ENCODE measurements around the gene TMEM89.

The TMEM89 gene

GRCh38 chr3:48612309-48612708, 9.3 kb downstream of the TMEM89 start:
- no peak for DNase-seq (ENCODE audit: low spot score)

- DNase-seq (ENCODE audit: low spot score): peak; percentile 95
These were observed 12.2 kb downstream of the TMEM89 start, which contains the start of gene UQCRC1 for GRCh38 chr3:48609088-48610005. UQCRC1 (minus strand) TSS chr3:48609646; CDS start chr3:48609620, 26 bp downstream.

- no peak for DNase-seq (ENCODE audit: low spot score)
These were observed 14.1 kb downstream of the TMEM89 start for GRCh38 chr3:48607519-48607918.

GRCh38 chr3:48601622-48601994, 20.0 kb downstream of the TMEM89 start:
- DNase-seq (ENCODE audit: low spot score): no peak

GRCh38 chr3:48600711-48601621, 20.6 kb downstream of the TMEM89 start:
- DNase-seq (ENCODE audit: low spot score): no peak

- no peak for DNase-seq (ENCODE audit: low spot score)
These were observed 21.9 kb downstream of the TMEM89 start for GRCh38 chr3:48599509-48600285.

GRCh38 chr3:48599077-48599501, 22.5 kb downstream of the TMEM89 start:
- DNase-seq (ENCODE audit: low spot score): no peak

GRCh38 chr3:48598323-48599076, 23.1 kb downstream of the TMEM89 start:
- DNase-seq (ENCODE audit: low spot score): no peak

GRCh38 chr3:48597408-48597800, 24.2 kb downstream of the TMEM89 start:
- no peak for DNase-seq (ENCODE audit: low spot score)

- DNase-seq (ENCODE audit: low spot score): no peak
These were observed 24.7 kb downstream of the TMEM89 start for GRCh38 chr3:48596676-48597407.

GRCh38 chr3:48596157-48596556, 25.4 kb downstream of the TMEM89 start:
- no peak for DNase-seq (ENCODE audit: low spot score)

GRCh38 chr3:48595526-48596121, 25.9 kb downstream of the TMEM89 start:
- no peak for DNase-seq (ENCODE audit: low spot score)

- DNase-seq (ENCODE audit: low spot score): no peak
These were observed 26.5 kb downstream of the TMEM89 start, which contains the start of gene COL7A1 for GRCh38 chr3:48595075-48595525. COL7A1 (minus strand) TSS chr3:48595329; CDS start chr3:48595159, 170 bp downstream.

GRCh38 chr3:48594417-48595049, 27.0 kb downstream of the TMEM89 start:
- DNase-seq (ENCODE audit: low spot score): no peak

GRCh38 chr3:48593337-48593736, 28.2 kb downstream of the TMEM89 start:
- DNase-seq (ENCODE audit: low spot score): no peak

GRCh38 chr3:48592519-48593087, 29.0 kb downstream of the TMEM89 start:
- DNase-seq (ENCODE audit: low spot score): no peak

GRCh38 chr3:48591886-48592518, 29.6 kb downstream of the TMEM89 start:
- DNase-seq (ENCODE audit: low spot score): no peak

GRCh38 chr3:48591436-48591835, 30.1 kb downstream of the TMEM89 start:
- DNase-seq (ENCODE audit: low spot score): no peak
